ENCODE data around the gene SUMF2.
"Not testable (repeated sequence)": the region's sequence is repeated elsewhere in the genome, so short reads cannot be mapped to it uniquely, and the experiment has no call there.

SUMF2 gene

GRCh38 chr7:56081626-56082340, 17.7 kb downstream of the SUMF2 start:
- TF ChIP-seq ZNF274 (IDR thresholded peaks at IDR 0.05; ENCODE audit: low read depth, low read length), result no peak
- H3K4me3 ChIP-seq (ENCODE audit: low read length), result no peak overlapping the region

- no peak overlapping the region for H3K4me3 ChIP-seq (ENCODE audit: low read length)
- no peak for TF ChIP-seq ZNF274 (IDR thresholded peaks at IDR 0.05; ENCODE audit: low read depth, low read length)
Measured at GRCh38 chr7:56083150-56083785, 19.2 kb downstream of the SUMF2 start.

- TF ChIP-seq ZNF274 (IDR thresholded peaks at IDR 0.05; ENCODE audit: low read depth, low read length), result no peak
Measured at GRCh38 chr7:56086761-56087160, 22.7 kb downstream of the SUMF2 start.

GRCh38 chr7:56087445-56087844, 23.4 kb downstream of the SUMF2 start:
- no peak for TF ChIP-seq ZNF274 (IDR thresholded peaks at IDR 0.05; ENCODE audit: low read depth, low read length)
- H3K4me3 ChIP-seq (ENCODE audit: low read length), result no peak overlapping the region

More at GRCh38 chr7:56086761-56087160, 22.7 kb downstream of the SUMF2 start:
- no peak overlapping the region for H3K4me3 ChIP-seq (ENCODE audit: low read length)

GRCh38 chr7:56091591-56091990, 27.5 kb downstream of the SUMF2 start:
- H3K4me3 ChIP-seq (ENCODE audit: low read length), result no peak overlapping the region
- no peak for TF ChIP-seq ZNF274 (IDR thresholded peaks at IDR 0.05; ENCODE audit: low read depth, low read length)

GRCh38 chr7:56092388-56092787, 28.3 kb downstream of the SUMF2 start:
- H3K4me3 ChIP-seq (ENCODE audit: low read length), result not testable (repeated sequence)

GRCh38 chr7:56092789-56093531, 28.9 kb downstream of the SUMF2 start, which contains the start of gene PHKG1:
PHKG1 (minus strand) TSS chr7:56092952; CDS start chr7:56088941, 4,011 bp downstream.
- no peak for TF ChIP-seq ZNF274 (IDR thresholded peaks at IDR 0.05; ENCODE audit: low read depth, low read length)
- no peak within 1 kb of the TSS for H3K4me3 ChIP-seq (ENCODE audit: low read length)

- no peak overlapping the region for H3K4me3 ChIP-seq (ENCODE audit: low read length)
- TF ChIP-seq ZNF274 (IDR thresholded peaks at IDR 0.05; ENCODE audit: low read depth, low read length), result no peak
Measured at GRCh38 chr7:56097700-56098099, 33.6 kb downstream of the SUMF2 start.

GRCh38 chr7:56098187-56099008, 34.3 kb downstream of the SUMF2 start:
- not testable (repeated sequence) for H3K4me3 ChIP-seq (ENCODE audit: low read length)

GRCh38 chr7:56099653-56100052, 35.6 kb downstream of the SUMF2 start:
- H3K4me3 ChIP-seq (ENCODE audit: low read length), result no peak overlapping the region
- no peak for TF ChIP-seq ZNF274 (IDR thresholded peaks at IDR 0.05; ENCODE audit: low read depth, low read length)

GRCh38 chr7:56104138-56104537, 40.1 kb downstream of the SUMF2 start:
- not testable (repeated sequence) for H3K4me3 ChIP-seq (ENCODE audit: low read length)

- peak overlapping the region; percentile 97 for H3K4me3 ChIP-seq (ENCODE audit: low read length)
- no peak for TF ChIP-seq ZNF274 (IDR thresholded peaks at IDR 0.05; ENCODE audit: low read depth, low read length)
Measured at GRCh38 chr7:56105508-56105907, 41.4 kb downstream of the SUMF2 start.

GRCh38 chr7:56106108-56107073, 42.3 kb downstream of the SUMF2 start, which contains the start of gene CHCHD2:
CHCHD2 (minus strand) TSS chr7:56106476; CDS start chr7:56106413, 63 bp downstream.
- TF ChIP-seq ZNF274 (IDR thresholded peaks at IDR 0.05; ENCODE audit: low read depth, low read length), result no peak

More at GRCh38 chr7:56106108-56107073, 42.3 kb downstream of the SUMF2 start, which contains the start of gene CHCHD2:
- peak within 1 kb of the TSS; percentile 97 for H3K4me3 ChIP-seq (ENCODE audit: low read length)

All from GM08714 (cell line).